Calu3 (cell line): ENCODE results near the gene PCSK6. TPM values are rescaled to one million over a fixed set of nuclear protein-coding genes. Genes with fewer than 3 reads are reported as not detected.
"Not testable (repeated sequence)": the region's sequence is repeated elsewhere in the genome, so short reads cannot be mapped to it uniquely, and the experiment has no call there.

Experiments used
- BruUV-seq: library from RNA; stranded (reverse); fragments of 400-500 nt; replicated peaks from 2 replicates; lab custom pipeline; 2021; lab: Mats Ljungman, UMichigan
- CTCF ChIA-PET: fragments of 300-600 bp; sonication (Branson Sonifier 250); formaldehyde crosslinking; loops from one replicate; lab custom pipeline; 2022; ENCODE audit warnings: antibody characterized with exemption; lab: Charles Lee
- DNase-seq: peaks from one replicate; pipeline ENCODE4 v3.0.0; 2022
- H3K27ac Mint-ChIP-seq: one replicate; pipeline ENCODE4 v1.8.0; 2022; ENCODE audit warnings: mixed read lengths; ENCODE audit not compliant: unreplicated experiment
- H3K27me3 Mint-ChIP-seq: one replicate; pipeline ENCODE4 v1.8.0; 2022; ENCODE audit warnings: mixed read lengths; ENCODE audit not compliant: unreplicated experiment
- H3K36me3 Mint-ChIP-seq: one replicate; pipeline ENCODE4 v1.8.0; 2022; ENCODE audit warnings: mild to moderate bottlenecking, moderate library complexity, mixed read lengths; ENCODE audit not compliant: insufficient read depth, unreplicated experiment
- H3K4me1 Mint-ChIP-seq: one replicate; pipeline ENCODE4 v1.8.0; 2022; ENCODE audit warnings: mild to moderate bottlenecking, low read depth, mixed read lengths; ENCODE audit not compliant: unreplicated experiment
- H3K4me3 Mint-ChIP-seq: one replicate; pipeline ENCODE4 v1.8.0; 2022; ENCODE audit warnings: mild to moderate bottlenecking, low read depth, moderate library complexity, mixed read lengths; ENCODE audit not compliant: unreplicated experiment
- H3K9me3 Mint-ChIP-seq: one replicate; pipeline ENCODE4 v1.8.0; 2022; ENCODE audit warnings: low read depth, mixed read lengths; ENCODE audit not compliant: unreplicated experiment
- intact Hi-C: fragments of 100-400 bp; cut with micrococcal nuclease; formaldehyde crosslinking; loops from one replicate; pipeline ENCODE4 v1.10.0; 2022; ENCODE audit not compliant: unreplicated experiment
- total RNA-seq: library from RNA; stranded (reverse); gene quantifications from 2 replicates; pipeline ENCODE4 v1.2.3, GENCODE V29; 2022
- TF ChIP-seq, protein P1 (sequence below): fragments of 200-600 bp; IDR thresholded peaks from one replicate; pipeline ENCODE4 v1.8.0; 2022; ENCODE audit warnings: antibody characterized with exemption; ENCODE audit not compliant: unreplicated experiment

Gene PCSK6
- total RNA-seq, 1 experiment from 2014 or later, result 5.1 TPM

GRCh38 chr15:101469520-101470288 is 19.8 kb downstream of the PCSK6 start:
- Mint-ChIP-seq H3K27me3 (peaks cover 39% of the 10 kb centered on the region), H3K27ac (no peak overlapping the region), H3K36me3 (no peaks in the 10 kb centered on the region), H3K4me1 (no peaks in the 10 kb centered on the region), H3K4me3 (no peak overlapping the region), H3K9me3 (no peaks in the 10 kb centered on the region)
- CTCF ChIA-PET, result no interaction called here
- TF ChIP-seq, protein P1, sequence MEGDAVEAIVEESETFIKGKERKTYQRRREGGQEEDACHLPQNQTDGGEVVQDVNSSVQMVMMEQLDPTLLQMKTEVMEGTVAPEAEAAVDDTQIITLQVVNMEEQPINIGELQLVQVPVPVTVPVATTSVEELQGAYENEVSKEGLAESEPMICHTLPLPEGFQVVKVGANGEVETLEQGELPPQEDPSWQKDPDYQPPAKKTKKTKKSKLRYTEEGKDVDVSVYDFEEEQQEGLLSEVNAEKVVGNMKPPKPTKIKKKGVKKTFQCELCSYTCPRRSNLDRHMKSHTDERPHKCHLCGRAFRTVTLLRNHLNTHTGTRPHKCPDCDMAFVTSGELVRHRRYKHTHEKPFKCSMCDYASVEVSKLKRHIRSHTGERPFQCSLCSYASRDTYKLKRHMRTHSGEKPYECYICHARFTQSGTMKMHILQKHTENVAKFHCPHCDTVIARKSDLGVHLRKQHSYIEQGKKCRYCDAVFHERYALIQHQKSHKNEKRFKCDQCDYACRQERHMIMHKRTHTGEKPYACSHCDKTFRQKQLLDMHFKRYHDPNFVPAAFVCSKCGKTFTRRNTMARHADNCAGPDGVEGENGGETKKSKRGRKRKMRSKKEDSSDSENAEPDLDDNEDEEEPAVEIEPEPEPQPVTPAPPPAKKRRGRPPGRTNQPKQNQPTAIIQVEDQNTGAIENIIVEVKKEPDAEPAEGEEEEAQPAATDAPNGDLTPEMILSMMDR, result no peak
- DNase-seq, result no peak
- BruUV-seq, result no TSS peak
- intact Hi-C loops, result no loop called here

GRCh38 chr15:101466188-101466587 is 23.3 kb downstream of the PCSK6 start:
- no TSS peak for BruUV-seq
- intact Hi-C loops, result no loop called here
- Mint-ChIP-seq H3K4me1 (peaks cover 12% of the 10 kb centered on the region), H3K27me3 (peaks cover 22% of the 10 kb centered on the region), H3K27ac (no peak overlapping the region), H3K9me3 (no peaks in the 10 kb centered on the region), H3K36me3 (no peaks in the 10 kb centered on the region), H3K4me3 (no peak overlapping the region)
- CTCF ChIA-PET, result no interaction called here
- TF ChIP-seq, protein P1, result no peak
- no peak for DNase-seq

GRCh38 chr15:101464999-101465669 is 24.4 kb downstream of the PCSK6 start:
- intact Hi-C loops, result no loop called here
- CTCF ChIA-PET, result no interaction called here
- Mint-ChIP-seq H3K27ac (no peak overlapping the region), H3K4me3 (no peak overlapping the region), H3K36me3 (no peaks in the 10 kb centered on the region), H3K4me1 (peaks cover 12% of the 10 kb centered on the region), H3K9me3 (no peaks in the 10 kb centered on the region), H3K27me3 (peaks cover 16% of the 10 kb centered on the region)
- DNase-seq, result no peak
- TF ChIP-seq, protein P1, result no peak
- BruUV-seq, result no TSS peak

GRCh38 chr15:101464256-101464998 is 25.1 kb downstream of the PCSK6 start:
- Mint-ChIP-seq H3K4me3 (no peak overlapping the region), H3K4me1 (peaks cover 12% of the 10 kb centered on the region), H3K27ac (no peak overlapping the region), H3K27me3 (peaks cover 16% of the 10 kb centered on the region), H3K9me3 (no peaks in the 10 kb centered on the region), H3K36me3 (no peaks in the 10 kb centered on the region)
- TF ChIP-seq, protein P1, result no peak
- no peak for DNase-seq
- no TSS peak for BruUV-seq
- intact Hi-C loops, result no loop called here
- CTCF ChIA-PET, result no interaction called here

DNA sequence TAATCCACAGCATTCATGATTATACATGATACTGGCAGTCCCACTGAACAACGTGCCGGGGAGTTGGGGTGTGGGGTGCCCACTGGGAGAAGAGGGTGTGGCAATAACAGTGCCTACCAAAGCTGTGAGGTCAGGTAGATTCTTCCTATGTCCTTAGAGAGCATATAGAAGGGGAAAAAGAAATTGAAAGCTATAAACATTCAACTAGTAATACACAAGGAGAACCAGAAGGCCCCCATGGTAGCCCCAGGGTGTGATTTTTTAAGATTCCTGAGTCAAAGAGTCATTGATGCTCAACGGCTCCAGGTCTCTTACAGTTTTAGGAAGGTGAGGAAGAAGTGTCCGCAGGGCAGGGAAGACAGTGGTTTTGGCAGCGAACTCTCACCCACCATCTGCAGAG is 25.8 kb downstream of the PCSK6 start:
- H3K36me3 Mint-ChIP-seq, intact Hi-C loops, H3K27ac Mint-ChIP-seq, H3K9me3 Mint-ChIP-seq, CTCF ChIA-PET, H3K4me3 Mint-ChIP-seq, DNase-seq, BruUV-seq: not testable (repeated sequence)
- Mint-ChIP-seq H3K27me3 (peaks cover 16% of the 10 kb centered on the region), H3K4me1 (peaks cover 12% of the 10 kb centered on the region)
